ENCODE data around the gene SNAP47. TPM values are rescaled to one million over a fixed set of nuclear protein-coding genes. Genes with fewer than 3 reads are reported as not detected.

The SNAP47 gene
- polyA plus RNA-seq, 1 of the 3 experiments (the other 2 are of a cell fraction), result 45.6 TPM

DNA sequence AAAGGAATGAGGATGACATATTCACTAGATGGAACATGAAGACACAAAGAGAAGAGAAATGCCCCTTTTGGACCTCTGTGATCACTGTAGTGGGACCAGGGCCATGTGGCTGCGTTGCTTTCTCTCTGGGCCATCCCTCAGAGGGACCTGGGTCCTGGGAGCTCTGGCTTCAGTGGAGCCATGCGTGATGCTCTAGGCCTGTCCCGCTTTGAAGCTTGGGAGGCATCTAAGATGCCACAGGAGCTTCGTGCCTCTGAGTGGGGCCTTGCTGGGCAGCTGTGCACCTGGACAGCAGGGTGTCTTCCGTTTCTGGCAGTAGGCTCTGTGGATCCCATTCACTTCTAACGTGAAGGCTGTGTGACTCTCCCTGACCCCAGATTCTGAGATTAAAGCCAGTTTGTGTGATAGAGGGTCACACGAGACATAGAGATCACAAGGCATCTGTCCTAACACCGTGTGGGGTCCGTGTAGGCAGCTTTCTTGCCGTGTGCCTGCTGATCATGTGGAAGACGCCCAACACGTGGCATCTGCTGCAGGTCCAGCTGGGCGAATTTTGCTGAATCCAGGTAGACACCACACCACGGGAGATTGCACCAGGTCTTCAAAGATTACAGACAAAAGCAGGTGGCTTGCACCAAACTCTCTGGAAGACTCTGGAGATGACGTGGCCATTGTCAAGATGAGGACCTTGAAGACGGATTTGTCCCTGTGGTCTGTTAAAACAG, 63.0 kb downstream of the SNAP47 start:
- Histone ChIP-seq H3K9me2 (no peaks in the 10 kb centered on the region), H3K9ac (no peak overlapping the region), H3K27me3 (ENCODE audit: insufficient read depth) (no peaks in the 10 kb centered on the region), H3K36me3 (replicated peaks in 1 of 2; ENCODE audit: control insufficient read depth in 1 of 2, insufficient read depth in 2 of 2, low read length in 1 of 2) (no peaks in the 10 kb centered on the region), H2AFZ (ENCODE audit: low read depth) (no peak overlapping the region), H3K27ac (ENCODE audit: low read depth in 2 of 2, low read length in 1 of 2) (no peak overlapping the region), H3K79me2 (ENCODE audit: insufficient read depth) (no peaks in the 10 kb centered on the region), H3K9me3 (no peaks in the 10 kb centered on the region), H3K4me3 (ENCODE audit: low read depth in 2 of 2, low read length in 1 of 2) (no peak overlapping the region), H3F3A (replicated peaks; ENCODE audit: insufficient read depth) (no peaks in the 10 kb centered on the region), H3K4me1 (ENCODE audit: control insufficient read depth in 1 of 2, insufficient read depth in 2 of 2, low read depth in 1 of 2, low read length in 1 of 2) (peaks cover 14 to 18% of the 10 kb centered on the region in 2 experiments), H4K20me1 (ENCODE audit: insufficient read depth) (no peaks in the 10 kb centered on the region), H3K4me2 (no peak overlapping the region)
- no peak for DNase-seq
- TF ChIP-seq, protein P1, sequence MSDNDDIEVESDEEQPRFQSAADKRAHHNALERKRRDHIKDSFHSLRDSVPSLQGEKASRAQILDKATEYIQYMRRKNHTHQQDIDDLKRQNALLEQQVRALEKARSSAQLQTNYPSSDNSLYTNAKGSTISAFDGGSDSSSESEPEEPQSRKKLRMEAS (IDR thresholded peaks at IDR 0.05; ENCODE audit: low read depth), result no peak
- TF ChIP-seq SIN3A (IDR thresholded peaks at IDR 0.05; ENCODE audit: borderline replicate concordance, low read depth, low read length) (no peak), POLR2AphosphoS5 (IDR thresholded peaks at IDR 0.05; ENCODE audit: low read depth, low read length) (no peak), RFX5 (IDR thresholded peaks at IDR 0.05; ENCODE audit: low read length) (no peak), FOXJ3 (CRISPR knock-in tag; IDR thresholded peaks at IDR 0.05) (no peak), MEF2A (IDR thresholded peaks at IDR 0.05; ENCODE audit: borderline replicate concordance, low read depth) (no peak), ELF1 (IDR thresholded peaks at IDR 0.05) (no peak), RXRA (IDR thresholded peaks at IDR 0.05; ENCODE audit: borderline replicate concordance, low read depth) (no peak), GATA2 (CRISPR knock-in tag; IDR thresholded peaks at IDR 0.05) (no peak), SMC3 (IDR thresholded peaks at IDR 0.05; ENCODE audit: low read depth, low read length) (no peak), MXI1 (IDR thresholded peaks at IDR 0.05; ENCODE audit: low read depth, low read length) (no peak), EP300 (IDR thresholded peaks at IDR 0.05; ENCODE audit: borderline replicate concordance in 1 of 2, low read depth in 1 of 2, low read length in 1 of 2) (no peak)
- TF ChIP-seq, protein P2, sequence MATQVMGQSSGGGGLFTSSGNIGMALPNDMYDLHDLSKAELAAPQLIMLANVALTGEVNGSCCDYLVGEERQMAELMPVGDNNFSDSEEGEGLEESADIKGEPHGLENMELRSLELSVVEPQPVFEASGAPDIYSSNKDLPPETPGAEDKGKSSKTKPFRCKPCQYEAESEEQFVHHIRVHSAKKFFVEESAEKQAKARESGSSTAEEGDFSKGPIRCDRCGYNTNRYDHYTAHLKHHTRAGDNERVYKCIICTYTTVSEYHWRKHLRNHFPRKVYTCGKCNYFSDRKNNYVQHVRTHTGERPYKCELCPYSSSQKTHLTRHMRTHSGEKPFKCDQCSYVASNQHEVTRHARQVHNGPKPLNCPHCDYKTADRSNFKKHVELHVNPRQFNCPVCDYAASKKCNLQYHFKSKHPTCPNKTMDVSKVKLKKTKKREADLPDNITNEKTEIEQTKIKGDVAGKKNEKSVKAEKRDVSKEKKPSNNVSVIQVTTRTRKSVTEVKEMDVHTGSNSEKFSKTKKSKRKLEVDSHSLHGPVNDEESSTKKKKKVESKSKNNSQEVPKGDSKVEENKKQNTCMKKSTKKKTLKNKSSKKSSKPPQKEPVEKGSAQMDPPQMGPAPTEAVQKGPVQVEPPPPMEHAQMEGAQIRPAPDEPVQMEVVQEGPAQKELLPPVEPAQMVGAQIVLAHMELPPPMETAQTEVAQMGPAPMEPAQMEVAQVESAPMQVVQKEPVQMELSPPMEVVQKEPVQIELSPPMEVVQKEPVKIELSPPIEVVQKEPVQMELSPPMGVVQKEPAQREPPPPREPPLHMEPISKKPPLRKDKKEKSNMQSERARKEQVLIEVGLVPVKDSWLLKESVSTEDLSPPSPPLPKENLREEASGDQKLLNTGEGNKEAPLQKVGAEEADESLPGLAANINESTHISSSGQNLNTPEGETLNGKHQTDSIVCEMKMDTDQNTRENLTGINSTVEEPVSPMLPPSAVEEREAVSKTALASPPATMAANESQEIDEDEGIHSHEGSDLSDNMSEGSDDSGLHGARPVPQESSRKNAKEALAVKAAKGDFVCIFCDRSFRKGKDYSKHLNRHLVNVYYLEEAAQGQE (IDR thresholded peaks at IDR 0.05; ENCODE audit: low read depth, low read length), result no peak
- TF ChIP-seq, protein P3, sequence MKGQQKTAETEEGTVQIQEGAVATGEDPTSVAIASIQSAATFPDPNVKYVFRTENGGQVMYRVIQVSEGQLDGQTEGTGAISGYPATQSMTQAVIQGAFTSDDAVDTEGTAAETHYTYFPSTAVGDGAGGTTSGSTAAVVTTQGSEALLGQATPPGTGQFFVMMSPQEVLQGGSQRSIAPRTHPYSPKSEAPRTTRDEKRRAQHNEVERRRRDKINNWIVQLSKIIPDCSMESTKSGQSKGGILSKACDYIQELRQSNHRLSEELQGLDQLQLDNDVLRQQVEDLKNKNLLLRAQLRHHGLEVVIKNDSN (IDR thresholded peaks at IDR 0.05; ENCODE audit: borderline replicate concordance, low read depth), result no peak
- TF ChIP-seq, protein P4, sequence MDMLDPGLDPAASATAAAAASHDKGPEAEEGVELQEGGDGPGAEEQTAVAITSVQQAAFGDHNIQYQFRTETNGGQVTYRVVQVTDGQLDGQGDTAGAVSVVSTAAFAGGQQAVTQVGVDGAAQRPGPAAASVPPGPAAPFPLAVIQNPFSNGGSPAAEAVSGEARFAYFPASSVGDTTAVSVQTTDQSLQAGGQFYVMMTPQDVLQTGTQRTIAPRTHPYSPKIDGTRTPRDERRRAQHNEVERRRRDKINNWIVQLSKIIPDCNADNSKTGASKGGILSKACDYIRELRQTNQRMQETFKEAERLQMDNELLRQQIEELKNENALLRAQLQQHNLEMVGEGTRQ (IDR thresholded peaks at IDR 0.05; ENCODE audit: borderline replicate concordance, low read depth, low read length), result no peak
- TF ChIP-seq, protein P5, sequence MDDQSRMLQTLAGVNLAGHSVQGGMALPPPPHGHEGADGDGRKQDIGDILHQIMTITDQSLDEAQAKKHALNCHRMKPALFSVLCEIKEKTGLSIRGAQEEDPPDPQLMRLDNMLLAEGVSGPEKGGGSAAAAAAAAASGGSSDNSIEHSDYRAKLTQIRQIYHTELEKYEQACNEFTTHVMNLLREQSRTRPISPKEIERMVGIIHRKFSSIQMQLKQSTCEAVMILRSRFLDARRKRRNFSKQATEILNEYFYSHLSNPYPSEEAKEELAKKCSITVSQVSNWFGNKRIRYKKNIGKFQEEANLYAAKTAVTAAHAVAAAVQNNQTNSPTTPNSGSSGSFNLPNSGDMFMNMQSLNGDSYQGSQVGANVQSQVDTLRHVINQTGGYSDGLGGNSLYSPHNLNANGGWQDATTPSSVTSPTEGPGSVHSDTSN (IDR thresholded peaks at IDR 0.05), result no peak
- TF ChIP-seq, protein P6, sequence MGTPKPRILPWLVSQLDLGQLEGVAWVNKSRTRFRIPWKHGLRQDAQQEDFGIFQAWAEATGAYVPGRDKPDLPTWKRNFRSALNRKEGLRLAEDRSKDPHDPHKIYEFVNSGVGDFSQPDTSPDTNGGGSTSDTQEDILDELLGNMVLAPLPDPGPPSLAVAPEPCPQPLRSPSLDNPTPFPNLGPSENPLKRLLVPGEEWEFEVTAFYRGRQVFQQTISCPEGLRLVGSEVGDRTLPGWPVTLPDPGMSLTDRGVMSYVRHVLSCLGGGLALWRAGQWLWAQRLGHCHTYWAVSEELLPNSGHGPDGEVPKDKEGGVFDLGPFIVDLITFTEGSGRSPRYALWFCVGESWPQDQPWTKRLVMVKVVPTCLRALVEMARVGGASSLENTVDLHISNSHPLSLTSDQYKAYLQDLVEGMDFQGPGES (IDR thresholded peaks at IDR 0.05; ENCODE audit: low read depth, low read length), result no peak
- WGBS (ENCODE audit: low lambda C conversion rate), result 51% methylated on average over 11 of the region's 16 CpGs
- ChIA-PET POLR2A (no interaction called here), CTCF (no interaction called here)
